Activated naive CD8-positive, alpha-beta T cell treated with anti-CD3 and anti-CD28 coated beads, Interleukin-2, amount 50 U/mL, for 24 hours (primary cell): ENCODE measurements around the gene RFTN1.

Source experiments
- ATAC-seq: fragments of 150-1000 bp; cut with Tn5 transposase; one replicate; pipeline ENCODE4 v1.10.0; 2021
- DNase-seq: peaks from one replicate; pipeline ENCODE4 v3.0.0; 2021
- H3K27ac Mint-ChIP-seq: one replicate; pipeline ENCODE4 v1.8.0; 2021; ENCODE audit warnings: mild to moderate bottlenecking, mixed read lengths
- H3K27me3 Mint-ChIP-seq: one replicate; pipeline ENCODE4 v1.8.0; 2021; ENCODE audit warnings: mixed read lengths
- H3K36me3 Mint-ChIP-seq: one replicate; pipeline ENCODE4 v1.8.0; 2021; ENCODE audit warnings: low read depth, mixed read lengths
- H3K4me1 Mint-ChIP-seq: one replicate; pipeline ENCODE4 v1.8.0; 2021; ENCODE audit warnings: mixed read lengths
- H3K4me3 Mint-ChIP-seq: one replicate; pipeline ENCODE4 v1.8.0; 2021; ENCODE audit warnings: mild to moderate bottlenecking, moderate library complexity, mixed read lengths
- H3K9me3 Mint-ChIP-seq: one replicate; pipeline ENCODE4 v1.8.0; 2021; ENCODE audit warnings: mixed read lengths

Gene RFTN1

GRCh38 chr3:16332904-16333426 lies 180.5 kb downstream of the RFTN1 start:
- Mint-ChIP-seq H3K9me3 (peaks cover 17% of the 10 kb centered on the region), H3K36me3 (peaks cover 78% of the 10 kb centered on the region), H3K27ac (no peak overlapping the region), H3K4me3 (no peak overlapping the region), H3K4me1 (peaks cover 24% of the 10 kb centered on the region), H3K27me3 (no peaks in the 10 kb centered on the region)
- DNase-seq (no peak), ATAC-seq (no peak)

- peaks cover 17% of the 10 kb centered on the region for H3K9me3 Mint-ChIP-seq
- ATAC-seq (no peak), DNase-seq (no peak)
- H3K36me3 Mint-ChIP-seq, result peaks cover 78% of the 10 kb centered on the region
- peaks cover 18% of the 10 kb centered on the region for H3K4me1 Mint-ChIP-seq
- H3K4me3 Mint-ChIP-seq, result no peak overlapping the region
- H3K27ac Mint-ChIP-seq, result no peak overlapping the region
- H3K27me3 Mint-ChIP-seq, result no peaks in the 10 kb centered on the region
Measured at GRCh38 chr3:16331319-16331883, 182.1 kb downstream of the RFTN1 start.

DNA sequence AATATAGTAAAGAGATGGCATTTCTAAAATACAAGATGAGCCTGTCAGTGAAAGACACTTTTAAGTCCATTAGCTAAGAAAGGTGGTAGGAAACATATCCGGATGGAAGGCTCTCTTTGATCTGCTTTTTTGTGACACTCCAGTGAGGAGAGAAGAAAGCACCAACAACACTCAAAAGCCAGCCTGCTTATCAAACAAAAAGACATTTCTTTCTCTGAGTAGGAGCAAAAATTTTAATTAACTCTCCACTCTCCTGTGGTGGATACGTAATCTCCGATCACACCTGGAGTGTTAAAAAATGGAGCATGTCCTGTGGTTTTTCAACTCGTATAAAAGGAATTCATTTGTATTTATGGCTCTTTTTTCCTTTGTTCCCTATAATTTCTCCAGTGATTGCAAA lies 183.1 kb downstream of the RFTN1 start:
- H3K9me3 Mint-ChIP-seq, result peaks cover 17% of the 10 kb centered on the region
- H3K36me3 Mint-ChIP-seq, result peaks cover 73% of the 10 kb centered on the region
- peak overlapping the region; percentile 42 for H3K27ac Mint-ChIP-seq
- ATAC-seq (no peak), DNase-seq (no peak)
- no peak overlapping the region for H3K4me3 Mint-ChIP-seq
- no peaks in the 10 kb centered on the region for H3K27me3 Mint-ChIP-seq
- H3K4me1 Mint-ChIP-seq, result peaks cover 24% of the 10 kb centered on the region

DNA sequence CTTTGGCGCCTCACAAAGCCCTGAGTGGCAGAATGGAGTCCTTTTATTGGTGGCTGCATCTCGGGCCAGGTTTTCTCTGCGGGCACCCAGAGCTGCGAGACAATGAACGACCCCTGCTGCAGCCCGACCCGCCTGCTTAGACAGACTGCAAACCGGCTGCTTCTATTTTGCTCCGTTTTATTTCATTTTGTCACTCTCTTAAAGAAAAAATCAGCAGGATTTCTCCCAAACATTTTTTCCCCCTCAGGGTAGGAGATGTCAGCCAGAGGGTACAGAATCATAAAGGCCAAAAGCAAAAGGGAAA lies 183.7 kb downstream of the RFTN1 start:
- H3K27me3 Mint-ChIP-seq, result no peaks in the 10 kb centered on the region
- ATAC-seq, result no peak
- no peak overlapping the region for H3K4me3 Mint-ChIP-seq
- DNase-seq, result no peak
- H3K27ac Mint-ChIP-seq, result peak overlapping the region; percentile 42
- H3K4me1 Mint-ChIP-seq, result peaks cover 23% of the 10 kb centered on the region
- H3K36me3 Mint-ChIP-seq, result peaks cover 72% of the 10 kb centered on the region
- peaks cover 17% of the 10 kb centered on the region for H3K9me3 Mint-ChIP-seq

GRCh38 chr3:16329036-16329825 lies 184.3 kb downstream of the RFTN1 start:
- peaks cover 17% of the 10 kb centered on the region for H3K9me3 Mint-ChIP-seq
- no peak overlapping the region for H3K4me3 Mint-ChIP-seq
- DNase-seq (no peak), ATAC-seq (no peak)
- peaks cover 20% of the 10 kb centered on the region for H3K4me1 Mint-ChIP-seq
- no peaks in the 10 kb centered on the region for H3K27me3 Mint-ChIP-seq
- peak overlapping the region; percentile 30 for H3K27ac Mint-ChIP-seq
- peaks cover 66% of the 10 kb centered on the region for H3K36me3 Mint-ChIP-seq

DNA sequence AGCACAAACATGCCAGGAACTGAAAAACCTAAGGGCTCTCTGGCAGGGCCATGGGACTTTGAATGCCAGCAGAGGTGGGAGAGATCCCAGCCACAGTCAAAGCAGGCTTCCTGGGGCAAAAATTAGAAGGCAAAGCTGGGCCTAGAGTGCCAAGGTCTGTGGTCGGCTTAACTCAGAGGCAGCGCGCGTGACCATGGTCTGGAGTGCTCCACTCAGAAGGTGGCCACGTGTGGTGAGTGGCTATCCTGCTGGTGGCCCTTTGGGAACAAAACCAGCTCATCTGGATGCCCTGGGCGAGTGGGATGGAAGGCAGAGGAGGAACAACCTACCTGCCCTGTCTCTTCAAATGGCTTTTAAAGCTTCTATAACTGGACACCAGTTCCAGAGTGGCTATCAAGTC lies 185.4 kb downstream of the RFTN1 start:
- Mint-ChIP-seq H3K36me3 (peaks cover 63% of the 10 kb centered on the region), H3K4me3 (no peak overlapping the region), H3K9me3 (peaks cover 17% of the 10 kb centered on the region), H3K4me1 (peaks cover 18% of the 10 kb centered on the region), H3K27ac (peak overlapping the region; percentile 67), H3K27me3 (no peaks in the 10 kb centered on the region)
- ATAC-seq (no peak), DNase-seq (no peak)

DNA sequence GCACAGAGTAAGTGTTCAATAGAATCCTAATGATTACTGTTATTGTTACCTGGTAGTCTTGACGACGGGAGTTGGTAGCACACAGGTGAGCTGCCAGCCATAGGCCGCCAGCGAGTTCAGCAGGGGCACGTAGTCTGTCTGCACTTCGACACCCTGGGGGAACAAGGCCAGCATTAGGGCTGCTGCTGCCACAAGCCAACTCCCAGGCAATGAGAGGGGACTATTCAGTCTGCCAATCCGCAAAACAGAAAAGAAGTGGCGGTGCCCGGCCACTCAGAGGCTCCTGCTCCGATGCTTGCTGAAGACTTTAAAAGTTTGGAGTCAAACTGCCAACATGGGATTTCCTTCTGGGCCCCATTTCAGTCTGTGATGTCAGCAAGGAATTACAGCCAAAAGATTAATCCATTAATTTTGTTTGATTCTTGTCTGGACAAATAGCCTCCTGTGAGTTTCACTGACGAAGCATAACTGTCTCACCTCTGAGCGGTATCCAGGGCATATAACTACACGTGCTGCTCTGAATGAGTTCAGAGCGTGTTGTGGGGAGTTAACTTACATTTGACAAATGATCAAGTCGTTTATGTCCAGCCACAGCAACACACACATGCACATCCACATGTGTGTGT lies 186.7 kb downstream of the RFTN1 start:
- Mint-ChIP-seq H3K27me3 (no peaks in the 10 kb centered on the region), H3K36me3 (peaks cover 56% of the 10 kb centered on the region), H3K27ac (peak overlapping the region; percentile 65), H3K4me1 (peaks cover 19% of the 10 kb centered on the region), H3K9me3 (peaks cover 6% of the 10 kb centered on the region), H3K4me3 (no peak overlapping the region)
- no peak for ATAC-seq
- no peak for DNase-seq

DNA sequence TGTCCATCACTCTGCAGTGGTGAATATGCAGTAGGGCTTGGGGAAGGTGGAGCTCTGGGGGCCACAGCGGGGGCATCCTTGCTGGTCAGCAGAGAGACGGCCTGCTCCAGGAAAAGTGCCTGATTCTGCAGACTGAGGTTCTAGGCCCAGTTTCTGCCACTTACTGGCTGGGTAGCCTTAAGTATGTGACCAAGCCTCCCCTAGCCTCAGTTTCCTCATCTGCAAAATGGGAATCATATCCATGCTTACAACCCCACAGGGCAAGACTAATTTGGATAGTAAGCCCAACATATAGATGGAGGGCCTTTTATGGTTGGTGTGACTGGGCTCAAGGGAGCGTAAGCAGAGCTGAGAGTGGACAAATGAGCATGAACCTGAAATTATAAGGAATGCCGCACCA lies 187.6 kb downstream of the RFTN1 start:
- Mint-ChIP-seq H3K4me3 (no peak overlapping the region), H3K36me3 (peaks cover 53% of the 10 kb centered on the region), H3K27me3 (no peaks in the 10 kb centered on the region), H3K9me3 (no peaks in the 10 kb centered on the region), H3K4me1 (peaks cover 27% of the 10 kb centered on the region), H3K27ac (no peak overlapping the region)
- no peak for ATAC-seq
- no peak for DNase-seq

DNA sequence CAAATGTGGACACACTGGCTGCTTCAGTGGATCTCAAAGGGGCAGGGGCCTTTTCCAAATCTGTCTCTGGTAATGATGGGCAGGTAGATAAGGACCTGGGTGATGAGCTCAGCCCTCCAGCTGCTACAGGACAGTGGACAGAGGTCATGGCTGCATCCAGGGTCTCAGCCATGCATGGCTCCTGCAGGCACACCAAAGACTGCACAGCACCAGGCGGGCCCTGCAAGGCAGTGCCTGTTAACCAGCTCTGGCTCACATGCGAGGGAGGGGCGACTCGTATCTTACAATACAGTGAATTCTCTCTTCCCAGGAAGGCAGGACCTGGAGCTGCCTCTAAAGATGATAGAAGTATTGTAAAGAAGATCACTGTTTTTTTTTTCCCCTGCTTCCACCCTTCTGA lies 189.8 kb downstream of the RFTN1 start:
- H3K27ac Mint-ChIP-seq, result no peak overlapping the region
- no peaks in the 10 kb centered on the region for H3K27me3 Mint-ChIP-seq
- no peaks in the 10 kb centered on the region for H3K9me3 Mint-ChIP-seq
- no peak for DNase-seq
- no peak overlapping the region for H3K4me3 Mint-ChIP-seq
- peaks cover 46% of the 10 kb centered on the region for H3K4me1 Mint-ChIP-seq
- H3K36me3 Mint-ChIP-seq, result peaks cover 57% of the 10 kb centered on the region
- no peak for ATAC-seq

DNA sequence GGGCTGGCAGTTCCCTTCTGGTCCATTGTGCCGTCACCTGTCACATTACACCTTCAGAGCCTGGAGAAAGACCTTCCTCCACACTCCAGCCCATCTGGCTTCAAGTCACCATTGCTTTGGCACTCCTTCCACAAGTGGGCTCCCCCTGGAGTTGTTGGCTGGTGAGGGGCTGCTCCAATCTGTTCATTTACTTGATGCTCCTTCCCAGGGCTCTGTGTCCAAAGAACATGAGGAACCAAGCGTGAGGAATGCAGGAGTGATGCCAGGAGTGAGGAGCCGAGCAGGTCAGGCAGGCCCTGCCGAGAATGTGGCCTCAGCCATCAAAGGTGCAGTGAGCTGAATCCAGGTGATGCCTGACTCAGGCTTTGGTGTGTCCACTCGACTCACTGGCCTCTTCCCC lies 191.3 kb downstream of the RFTN1 start:
- ATAC-seq (no peak), DNase-seq (no peak)
- H3K36me3 Mint-ChIP-seq, result peaks cover 64% of the 10 kb centered on the region
- peaks cover 60% of the 10 kb centered on the region for H3K4me1 Mint-ChIP-seq
- H3K9me3 Mint-ChIP-seq, result no peaks in the 10 kb centered on the region
- peak overlapping the region; percentile 81 for H3K27ac Mint-ChIP-seq
- H3K4me3 Mint-ChIP-seq, result no peak overlapping the region
- no peaks in the 10 kb centered on the region for H3K27me3 Mint-ChIP-seq

GRCh38 chr3:16320711-16321110 lies 192.8 kb downstream of the RFTN1 start:
- no peaks in the 10 kb centered on the region for H3K9me3 Mint-ChIP-seq
- peaks cover 66% of the 10 kb centered on the region for H3K4me1 Mint-ChIP-seq
- no peak for ATAC-seq
- H3K4me3 Mint-ChIP-seq, result no peak overlapping the region
- DNase-seq, result no peak
- H3K27ac Mint-ChIP-seq, result peak overlapping the region; percentile 94
- no peaks in the 10 kb centered on the region for H3K27me3 Mint-ChIP-seq
- peaks cover 69% of the 10 kb centered on the region for H3K36me3 Mint-ChIP-seq

- Mint-ChIP-seq H3K4me1 (peaks cover 68% of the 10 kb centered on the region), H3K4me3 (no peak overlapping the region), H3K36me3 (peaks cover 75% of the 10 kb centered on the region), H3K27me3 (no peaks in the 10 kb centered on the region), H3K27ac (peak overlapping the region; percentile 94), H3K9me3 (no peaks in the 10 kb centered on the region)
- ATAC-seq (no peak), DNase-seq (no peak)
Measured at GRCh38 chr3:16319723-16320122, 193.8 kb downstream of the RFTN1 start.

GRCh38 chr3:16319307-16319706 lies 194.2 kb downstream of the RFTN1 start:
- DNase-seq (peak; percentile 81), ATAC-seq (peak; percentile 94)
- H3K4me3 Mint-ChIP-seq, result no peak overlapping the region
- peaks cover 71% of the 10 kb centered on the region for H3K4me1 Mint-ChIP-seq
- no peaks in the 10 kb centered on the region for H3K27me3 Mint-ChIP-seq
- peak overlapping the region; percentile 94 for H3K27ac Mint-ChIP-seq
- no peaks in the 10 kb centered on the region for H3K9me3 Mint-ChIP-seq
- peaks cover 78% of the 10 kb centered on the region for H3K36me3 Mint-ChIP-seq

- Mint-ChIP-seq H3K4me1 (peaks cover 82% of the 10 kb centered on the region), H3K27me3 (no peaks in the 10 kb centered on the region), H3K36me3 (peaks cover 82% of the 10 kb centered on the region), H3K27ac (peak overlapping the region; percentile 94), H3K4me3 (no peak overlapping the region), H3K9me3 (no peaks in the 10 kb centered on the region)
- ATAC-seq, result no peak
- DNase-seq, result no peak
Measured at GRCh38 chr3:16318176-16318575, 195.3 kb downstream of the RFTN1 start.

GRCh38 chr3:16317561-16317945 lies 195.9 kb downstream of the RFTN1 start:
- Mint-ChIP-seq H3K27ac (peak overlapping the region; percentile 86), H3K27me3 (no peaks in the 10 kb centered on the region), H3K36me3 (peaks cover 83% of the 10 kb centered on the region), H3K4me3 (no peak overlapping the region), H3K9me3 (no peaks in the 10 kb centered on the region), H3K4me1 (peaks cover 88% of the 10 kb centered on the region)
- DNase-seq (no peak), ATAC-seq (no peak)
